A549 (cell line): ENCODE results near the gene EPN2.

Source experiments
- CHD2 ChIP-seq: fragments of 150-350 bp; IDR thresholded peaks from 2 replicates; pipeline ENCODE4 v1.6.1; 2014; ENCODE audit warnings: low read length; ENCODE audit not compliant: partially characterized antibody
- CTCF ChIP-seq: fragments of >200 bp; sonication (Bioruptor Twin); formaldehyde crosslinking; IDR thresholded peaks from 3 replicates; pipeline ENCODE4 v1.5.1; 2016
- EHMT2 ChIP-seq: fragments of 200-600 bp; sonication (generic); IDR thresholded peaks from 2 replicates; pipeline ENCODE4 v1.6.1; 2016; ENCODE audit warnings: antibody characterized with exemption, low read depth, mild to moderate bottlenecking, moderate library complexity
- KDM1A ChIP-seq: fragments of 200-600 bp; sonication (generic); IDR thresholded peaks from 2 replicates; pipeline ENCODE4 v1.6.1; 2016; ENCODE audit warnings: low read depth, mild to moderate bottlenecking
- POLR2A ChIP-seq: IDR thresholded peaks from 2 replicates; pipeline ENCODE4 v1.6.1; 2012; ENCODE audit warnings: mild to moderate bottlenecking, low read length
- TP53 ChIP-seq: fragments of 250-450 bp; sonication (Bioruptor Pico); IDR thresholded peaks from 2 replicates; pipeline ENCODE4 v1.5.0; 2021; ENCODE audit warnings: mild to moderate bottlenecking, moderate library complexity
- ZFP36 ChIP-seq: fragments of 450-650 bp; IDR thresholded peaks from 2 replicates; pipeline ENCODE4 v1.6.1; 2014; ENCODE audit warnings: borderline replicate concordance; ENCODE audit not compliant: partially characterized antibody
- TF ChIP-seq, protein P1 (sequence below): fragments of 200-600 bp; sonication (generic); IDR thresholded peaks from 2 replicates; pipeline ENCODE4 v1.6.1; 2016; ENCODE audit warnings: antibody characterized with exemption, mild to moderate bottlenecking, moderate library complexity
- TF ChIP-seq, protein P2 (sequence below): IDR thresholded peaks from 2 replicates; pipeline ENCODE4 v1.6.1; 2012

- no peak for TF ChIP-seq ZFP36
- TF ChIP-seq KDM1A = no peak
- no peak for TF ChIP-seq POLR2A
- TF ChIP-seq CTCF = no peak
- no peak for TF ChIP-seq EHMT2
- no peak for TF ChIP-seq TP53
- TF ChIP-seq CHD2 = no peak
- TF ChIP-seq, protein P1, sequence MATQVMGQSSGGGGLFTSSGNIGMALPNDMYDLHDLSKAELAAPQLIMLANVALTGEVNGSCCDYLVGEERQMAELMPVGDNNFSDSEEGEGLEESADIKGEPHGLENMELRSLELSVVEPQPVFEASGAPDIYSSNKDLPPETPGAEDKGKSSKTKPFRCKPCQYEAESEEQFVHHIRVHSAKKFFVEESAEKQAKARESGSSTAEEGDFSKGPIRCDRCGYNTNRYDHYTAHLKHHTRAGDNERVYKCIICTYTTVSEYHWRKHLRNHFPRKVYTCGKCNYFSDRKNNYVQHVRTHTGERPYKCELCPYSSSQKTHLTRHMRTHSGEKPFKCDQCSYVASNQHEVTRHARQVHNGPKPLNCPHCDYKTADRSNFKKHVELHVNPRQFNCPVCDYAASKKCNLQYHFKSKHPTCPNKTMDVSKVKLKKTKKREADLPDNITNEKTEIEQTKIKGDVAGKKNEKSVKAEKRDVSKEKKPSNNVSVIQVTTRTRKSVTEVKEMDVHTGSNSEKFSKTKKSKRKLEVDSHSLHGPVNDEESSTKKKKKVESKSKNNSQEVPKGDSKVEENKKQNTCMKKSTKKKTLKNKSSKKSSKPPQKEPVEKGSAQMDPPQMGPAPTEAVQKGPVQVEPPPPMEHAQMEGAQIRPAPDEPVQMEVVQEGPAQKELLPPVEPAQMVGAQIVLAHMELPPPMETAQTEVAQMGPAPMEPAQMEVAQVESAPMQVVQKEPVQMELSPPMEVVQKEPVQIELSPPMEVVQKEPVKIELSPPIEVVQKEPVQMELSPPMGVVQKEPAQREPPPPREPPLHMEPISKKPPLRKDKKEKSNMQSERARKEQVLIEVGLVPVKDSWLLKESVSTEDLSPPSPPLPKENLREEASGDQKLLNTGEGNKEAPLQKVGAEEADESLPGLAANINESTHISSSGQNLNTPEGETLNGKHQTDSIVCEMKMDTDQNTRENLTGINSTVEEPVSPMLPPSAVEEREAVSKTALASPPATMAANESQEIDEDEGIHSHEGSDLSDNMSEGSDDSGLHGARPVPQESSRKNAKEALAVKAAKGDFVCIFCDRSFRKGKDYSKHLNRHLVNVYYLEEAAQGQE = no peak
- TF ChIP-seq, protein P2, sequence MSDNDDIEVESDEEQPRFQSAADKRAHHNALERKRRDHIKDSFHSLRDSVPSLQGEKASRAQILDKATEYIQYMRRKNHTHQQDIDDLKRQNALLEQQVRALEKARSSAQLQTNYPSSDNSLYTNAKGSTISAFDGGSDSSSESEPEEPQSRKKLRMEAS = no peak
Measured at GRCh38 chr17:19357761-19358160, 120.6 kb downstream of the EPN2 start.
